Neural cell (in vitro differentiated cells): ENCODE data around the gene ARL15. TPM values are rescaled to one million over a fixed set of nuclear protein-coding genes. Genes with fewer than 3 reads are reported as not detected.

Experiments
- H2AFZ ChIP-seq: fragments of 200-600, 300-800 bp; sonication (generic), shearing (Covaris generic); 2 replicates; pipeline ENCODE4 v1.6.0; 2014; ENCODE audit warnings: low read depth, mild to moderate bottlenecking, antibody characterized with exemption, low read length, moderate library complexity
- H3F3A ChIP-seq: fragments of 200-600 bp; shearing (Covaris generic); 2 replicates; pipeline ENCODE4 v1.6.1; 2016; ENCODE audit warnings: mild to moderate bottlenecking, moderate library complexity, mixed read lengths, antibody characterized with exemption, low read length; ENCODE audit not compliant: insufficient read depth, poor library complexity, severe bottlenecking
- H3K27ac ChIP-seq: fragments of 200-600, 300-800 bp; sonication (generic), shearing (Covaris generic); 2 replicates; pipeline ENCODE4 v1.5.1; 2014; ENCODE audit warnings: mild to moderate bottlenecking, low read length, moderate library complexity
- H3K27me3 ChIP-seq: fragments of 300-800, 200-600 bp; sonication (generic), shearing (Covaris generic); 2 replicates; pipeline ENCODE4 v1.6.0; 2014; ENCODE audit warnings: mild to moderate bottlenecking, low read depth, low read length, moderate library complexity; ENCODE audit not compliant: insufficient read depth
- H3K36me3 ChIP-seq: fragments of 300-800, 200-600 bp; sonication (generic), shearing (Covaris generic); 2 replicates; pipeline ENCODE4 v1.5.1; 2014; ENCODE audit warnings: mild to moderate bottlenecking, antibody characterized with exemption, low read length, moderate library complexity; ENCODE audit not compliant: insufficient read depth
- H3K4me2 ChIP-seq: fragments of 300-800, 200-600 bp; sonication (generic), shearing (Covaris generic); 2 replicates; pipeline ENCODE4 v1.6.0; 2014; ENCODE audit warnings: mild to moderate bottlenecking, low read length
- H3K4me3 ChIP-seq: fragments of 300-800, 200-600 bp; sonication (generic), shearing (Covaris generic); 2 replicates; pipeline ENCODE4 v1.5.1; 2014; ENCODE audit warnings: mild to moderate bottlenecking, low read length, moderate library complexity
- H3K79me2 ChIP-seq: fragments of 200-600 bp; shearing (Covaris generic); replicated peaks from 2 replicates; pipeline ENCODE4 v1.6.0; 2014; ENCODE audit warnings: mild to moderate bottlenecking, low read length, moderate library complexity; ENCODE audit not compliant: insufficient read depth
- H3K9ac ChIP-seq: fragments of 300-800, 200-600 bp; sonication (generic), shearing (Covaris generic); 2 replicates; pipeline ENCODE4 v1.6.1; 2016; ENCODE audit warnings: mild to moderate bottlenecking, low read length, mixed read lengths
- H3K9me2 ChIP-seq: fragments of 200-600 bp; shearing (Covaris generic); 2 replicates; pipeline ENCODE4 v1.6.1; 2016; ENCODE audit warnings: mild to moderate bottlenecking, low read length, mixed read lengths; ENCODE audit not compliant: insufficient read depth
- H3K9me3 ChIP-seq: fragments of 200-600, 300-800 bp; sonication (generic), shearing (Covaris generic); 2 replicates; pipeline ENCODE4 v1.6.1; 2016; ENCODE audit warnings: mild to moderate bottlenecking, mixed run types, low read length, moderate library complexity, mixed read lengths
- H4K20me1 ChIP-seq: fragments of 200-600 bp; shearing (Covaris generic); 2 replicates; pipeline ENCODE4 v1.6.1; 2016; ENCODE audit warnings: mild to moderate bottlenecking, mixed run types; ENCODE audit not compliant: insufficient read depth
- CTCF ChIP-seq: fragments of 450-650 bp; IDR thresholded peaks from 2 replicates; pipeline ENCODE4 v1.5.1; 2014; ENCODE audit warnings: antibody characterized with exemption, mild to moderate bottlenecking, moderate library complexity; ENCODE audit not compliant: poor library complexity, severe bottlenecking
- EP300 ChIP-seq: fragments of 450-650 bp; conservative IDR thresholded peaks from 2 replicates; pipeline ENCODE4 v1.6.1; 2014; ENCODE audit warnings: antibody characterized with exemption, mild to moderate bottlenecking, moderate library complexity; ENCODE audit not compliant: poor library complexity, severe bottlenecking
- EZH2 ChIP-seq: fragments of 200-600, 300-800 bp; shearing (Covaris generic), sonication (generic); IDR thresholded peaks from 2 replicates; pipeline ENCODE4 v1.6.1; 2014; ENCODE audit warnings: antibody characterized with exemption, low read length, borderline replicate concordance, mild to moderate bottlenecking; ENCODE audit not compliant: insufficient read depth, poor library complexity, severe bottlenecking
- MXI1 ChIP-seq: fragments of 450-650 bp; conservative IDR thresholded peaks from 2 replicates; pipeline ENCODE4 v1.6.1; 2014; ENCODE audit warnings: antibody characterized with exemption, mild to moderate bottlenecking; ENCODE audit not compliant: poor library complexity, severe bottlenecking
- POLR2AphosphoS5 ChIP-seq: IDR thresholded peaks from 2 replicates; pipeline ENCODE4 v1.6.1; 2012
- RAD21 ChIP-seq: fragments of 450-650 bp; conservative IDR thresholded peaks from 2 replicates; pipeline ENCODE4 v1.6.1; 2014; ENCODE audit warnings: antibody characterized with exemption, mild to moderate bottlenecking, moderate library complexity
- SMC3 ChIP-seq: fragments of 450-650 bp; conservative IDR thresholded peaks from 2 replicates; pipeline ENCODE4 v1.6.1; 2014; ENCODE audit warnings: antibody characterized with exemption, mild to moderate bottlenecking, moderate library complexity; ENCODE audit not compliant: poor library complexity
- TAF1 ChIP-seq: IDR thresholded peaks from 2 replicates; pipeline ENCODE4 v1.6.1; 2012; ENCODE audit warnings: low read depth
- polyA plus RNA-seq: library from polyadenylated mRNA; depleted of rRNA; stranded (reverse); fragments of >200 nt; gene quantifications from 2 replicates; pipeline ENCODE4 v1.2.3, GENCODE V29; 2014
- TF ChIP-seq, protein P1 (sequence below): IDR thresholded peaks from 2 replicates; pipeline ENCODE4 v1.6.1; 2012; ENCODE audit warnings: borderline replicate concordance

ARL15 gene
- polyA plus RNA-seq, 1 donor from 2014 or later: 51.9 TPM

DNA sequence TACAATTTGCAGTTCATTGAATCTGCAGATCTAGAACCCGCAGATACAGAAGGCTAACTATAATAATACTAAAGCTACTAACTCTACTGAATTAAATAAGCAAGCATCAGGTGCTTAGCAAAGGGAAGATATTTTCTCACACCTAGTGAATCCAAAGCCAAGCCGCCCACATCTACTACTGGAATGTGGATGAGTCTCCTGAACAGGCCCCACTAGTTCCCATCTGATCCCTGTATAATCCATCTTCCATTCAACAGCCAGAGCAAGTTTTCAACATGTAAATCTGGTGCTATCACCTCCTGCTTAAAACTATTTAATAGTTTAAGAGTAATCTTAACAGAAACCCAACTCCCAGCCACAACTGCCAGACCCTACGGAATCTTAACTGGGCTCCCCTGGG lies 18.9 kb downstream of the ARL15 start:
- H3K9me2 ChIP-seq: no peaks in the 10 kb centered on the region
- H3K27ac ChIP-seq: no peak overlapping the region
- no peak overlapping the region for H3K4me2 ChIP-seq
- no peaks in the 10 kb centered on the region for H3F3A ChIP-seq
- TF ChIP-seq RAD21: no peak
- no peak for TF ChIP-seq CTCF
- TF ChIP-seq POLR2AphosphoS5: no peak
- no peak for TF ChIP-seq SMC3
- TF ChIP-seq, protein P1, sequence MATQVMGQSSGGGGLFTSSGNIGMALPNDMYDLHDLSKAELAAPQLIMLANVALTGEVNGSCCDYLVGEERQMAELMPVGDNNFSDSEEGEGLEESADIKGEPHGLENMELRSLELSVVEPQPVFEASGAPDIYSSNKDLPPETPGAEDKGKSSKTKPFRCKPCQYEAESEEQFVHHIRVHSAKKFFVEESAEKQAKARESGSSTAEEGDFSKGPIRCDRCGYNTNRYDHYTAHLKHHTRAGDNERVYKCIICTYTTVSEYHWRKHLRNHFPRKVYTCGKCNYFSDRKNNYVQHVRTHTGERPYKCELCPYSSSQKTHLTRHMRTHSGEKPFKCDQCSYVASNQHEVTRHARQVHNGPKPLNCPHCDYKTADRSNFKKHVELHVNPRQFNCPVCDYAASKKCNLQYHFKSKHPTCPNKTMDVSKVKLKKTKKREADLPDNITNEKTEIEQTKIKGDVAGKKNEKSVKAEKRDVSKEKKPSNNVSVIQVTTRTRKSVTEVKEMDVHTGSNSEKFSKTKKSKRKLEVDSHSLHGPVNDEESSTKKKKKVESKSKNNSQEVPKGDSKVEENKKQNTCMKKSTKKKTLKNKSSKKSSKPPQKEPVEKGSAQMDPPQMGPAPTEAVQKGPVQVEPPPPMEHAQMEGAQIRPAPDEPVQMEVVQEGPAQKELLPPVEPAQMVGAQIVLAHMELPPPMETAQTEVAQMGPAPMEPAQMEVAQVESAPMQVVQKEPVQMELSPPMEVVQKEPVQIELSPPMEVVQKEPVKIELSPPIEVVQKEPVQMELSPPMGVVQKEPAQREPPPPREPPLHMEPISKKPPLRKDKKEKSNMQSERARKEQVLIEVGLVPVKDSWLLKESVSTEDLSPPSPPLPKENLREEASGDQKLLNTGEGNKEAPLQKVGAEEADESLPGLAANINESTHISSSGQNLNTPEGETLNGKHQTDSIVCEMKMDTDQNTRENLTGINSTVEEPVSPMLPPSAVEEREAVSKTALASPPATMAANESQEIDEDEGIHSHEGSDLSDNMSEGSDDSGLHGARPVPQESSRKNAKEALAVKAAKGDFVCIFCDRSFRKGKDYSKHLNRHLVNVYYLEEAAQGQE: no peak
- TF ChIP-seq EZH2: no peak
- TF ChIP-seq EP300: no peak
- no peak for TF ChIP-seq MXI1
- no peak for TF ChIP-seq TAF1
- no peaks in the 10 kb centered on the region for H3K9me3 ChIP-seq
- H3K4me3 ChIP-seq: no peak overlapping the region
- no peak overlapping the region for H3K9ac ChIP-seq
- no peaks in the 10 kb centered on the region for H4K20me1 ChIP-seq
- peaks cover 10% of the 10 kb centered on the region for H3K79me2 ChIP-seq
- H3K36me3 ChIP-seq: no peaks in the 10 kb centered on the region
- H2AFZ ChIP-seq: no peak overlapping the region
- no peaks in the 10 kb centered on the region for H3K27me3 ChIP-seq

DNA sequence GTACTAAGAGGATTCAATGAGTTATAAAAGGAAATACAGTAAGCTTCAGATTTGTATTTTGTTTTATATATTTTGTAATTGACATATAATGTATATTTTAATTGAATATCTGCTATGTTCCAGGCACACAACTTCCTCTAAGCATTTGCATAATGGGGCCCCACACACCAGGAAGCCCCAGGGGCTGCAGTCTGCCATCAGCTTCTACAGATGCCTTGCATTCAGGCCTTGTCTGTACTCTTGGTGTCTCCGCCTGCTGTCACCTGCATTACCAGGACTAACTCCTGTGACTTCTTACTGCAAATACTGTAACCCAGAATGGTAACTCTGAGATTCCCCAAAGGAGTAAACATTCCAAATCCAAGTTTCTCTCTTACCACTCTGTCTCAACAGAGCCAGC lies 20.6 kb downstream of the ARL15 start:
- no peaks in the 10 kb centered on the region for H4K20me1 ChIP-seq
- TF ChIP-seq, protein P1: no peak
- TF ChIP-seq CTCF: no peak
- TF ChIP-seq EP300: no peak
- H3K27ac ChIP-seq: no peak overlapping the region
- no peak overlapping the region for H3K9ac ChIP-seq
- H3K4me2 ChIP-seq: no peak overlapping the region
- H3K36me3 ChIP-seq: no peaks in the 10 kb centered on the region
- no peaks in the 10 kb centered on the region for H3K27me3 ChIP-seq
- H3K4me3 ChIP-seq: no peak overlapping the region
- no peak overlapping the region for H2AFZ ChIP-seq
- peaks cover 10% of the 10 kb centered on the region for H3K79me2 ChIP-seq
- no peaks in the 10 kb centered on the region for H3F3A ChIP-seq
- no peaks in the 10 kb centered on the region for H3K9me3 ChIP-seq
- H3K9me2 ChIP-seq: no peaks in the 10 kb centered on the region
